ENCODE data around the gene FOXC2. TPM values are rescaled to one million over a fixed set of nuclear protein-coding genes. Genes with fewer than 3 reads are reported as not detected.

Gene FOXC2
- polyA plus RNA-seq, 3 donors, result not detected

- Histone ChIP-seq H3K27me3 (ENCODE audit: control insufficient read depth in 2 of 2, insufficient read depth in 2 of 2, low read length in 2 of 2) (peaks cover 36 to 77% of the 10 kb centered on the region in 2 donors), H2AFZ (ENCODE audit: insufficient read depth, low read depth, low read length, poor library complexity, severe bottlenecking) (no peak overlapping the region), H3K4me2 (replicated peaks; ENCODE audit: extremely low read depth, low read length, poor library complexity, severe bottlenecking) (no peak overlapping the region), H3K79me2 (ENCODE audit: insufficient read depth, low read length) (no peaks in the 10 kb centered on the region), H3K4me1 (ENCODE audit: control insufficient read depth in 1 of 2, insufficient read depth in 2 of 2, low read length in 2 of 2) (peaks cover 12 to 17% of the 10 kb centered on the region in 2 donors), H4K20me1 (ENCODE audit: insufficient read depth, low read length) (no peaks in the 10 kb centered on the region), H3K9me3 (replicated peaks in 1 of 2; ENCODE audit: control insufficient read depth in 1 of 2, insufficient read depth in 1 of 2, low read length in 2 of 2) (peaks cover 7 to 11% of the 10 kb centered on the region in 2 donors), H3K9ac (ENCODE audit: insufficient read depth, low read length, poor library complexity, severe bottlenecking) (no peak overlapping the region), H3K4me3 (replicated peaks in 1 of 3; ENCODE audit: low read depth in 2 of 3, low read length in 3 of 3) (no peak overlapping the region), H3K36me3 (replicated peaks in 1 of 2; ENCODE audit: control insufficient read depth in 1 of 2, insufficient read depth in 2 of 2, low read length in 2 of 2) (no peaks in the 10 kb centered on the region), H3K27ac (ENCODE audit: low read depth in 1 of 2, low read length in 2 of 2) (no peak overlapping the region)
- Mint-ChIP-seq H3K36me3 (peaks cover 0 to 6% of the 10 kb centered on the region in 2 donors), H3K27ac (no peak overlapping the region), H3K4me1 (peaks cover 13% of the 10 kb centered on the region), H3K27me3 (ENCODE audit: low read depth in 3 of 3) (peaks cover 71 to 92% (median 83%) of the 10 kb centered on the region in 3 donors), H3K9me3 (peaks cover 0 to 11% (median 5%) of the 10 kb centered on the region in 7 donors), H3K4me3 (peak overlapping the region in 1 of 2 donors; percentile 96)
- intact Hi-C loops (cut with micrococcal nuclease), result no loop called here
- WGBS (ENCODE audit: insufficient coverage), result 87% methylated on average over 5 of the region's 12 CpGs
- no peak for DNase-seq
- no peak for TF ChIP-seq CTCF (IDR thresholded peaks at IDR 0.05)
Measured at GRCh38 chr16:86577314-86577971, 10.8 kb downstream of the FOXC2 start.

DNA sequence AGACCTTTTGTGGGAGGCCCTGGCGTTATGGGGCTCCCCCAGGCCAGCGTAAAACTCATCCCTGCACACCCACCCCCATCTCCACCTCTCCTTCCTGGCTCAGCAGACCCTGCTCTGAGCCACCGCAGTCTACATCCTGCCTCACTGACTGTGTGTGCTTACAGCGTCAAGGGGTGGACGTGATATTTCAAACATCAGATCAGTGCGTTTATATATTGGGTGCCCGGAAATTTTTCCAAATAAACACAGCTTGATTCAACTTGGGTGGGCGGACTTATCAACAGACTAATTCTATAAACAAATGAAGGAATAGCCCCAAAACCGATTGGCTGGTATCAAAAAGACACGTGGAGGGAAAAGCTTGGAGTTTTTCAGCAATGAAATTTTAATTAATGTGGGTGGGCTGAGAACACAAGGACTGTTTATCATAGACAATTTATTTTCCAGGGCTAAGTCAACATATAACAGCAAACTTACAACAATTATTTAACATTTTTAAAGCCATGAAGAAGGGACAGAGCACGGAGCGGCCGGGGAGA lies 11.5 kb downstream of the FOXC2 start, which contains the start of gene FOXL1:
TSS of gene FOXL1 (plus strand) at position 489 of the 539 bp plus-strand sequence. CDS start 175 bp downstream, outside the sequence.
- no peak within 1 kb of the TSS for H3K9ac ChIP-seq (ENCODE audit: insufficient read depth, low read length, poor library complexity, severe bottlenecking)
- H3K27me3 ChIP-seq (ENCODE audit: control insufficient read depth in 2 of 2, insufficient read depth in 2 of 2, low read length in 2 of 2), result peaks cover 36 to 77% of the 10 kb centered on the region in 2 donors
- no peaks in the 10 kb centered on the region for H3K79me2 ChIP-seq (ENCODE audit: insufficient read depth, low read length)
- H3K27ac ChIP-seq (ENCODE audit: low read depth in 1 of 2, low read length in 2 of 2), result no peak within 1 kb of the TSS
- no peak for TF ChIP-seq CTCF (IDR thresholded peaks at IDR 0.05)
- intact Hi-C loops (cut with micrococcal nuclease), result no loop called here
- no peak within 1 kb of the TSS for H3K4me3 ChIP-seq (replicated peaks in 1 of 3; ENCODE audit: low read depth in 2 of 3, low read length in 3 of 3)
- Mint-ChIP-seq H3K27me3 (ENCODE audit: low read depth in 3 of 3) (peaks cover 73 to 85% (median 79%) of the 10 kb centered on the region in 3 donors), H3K4me3 (peak within 1 kb of the TSS in 1 of 2 donors; percentile 96), H3K4me1 (peaks cover 13% of the 10 kb centered on the region), H3K27ac (no peak within 1 kb of the TSS), H3K9me3 (peaks cover 0 to 11% (median 5%) of the 10 kb centered on the region in 7 donors), H3K36me3 (peaks cover 0 to 6% of the 10 kb centered on the region in 2 donors)
- WGBS (ENCODE audit: insufficient coverage), result 83% methylated on average over 5 of the region's 13 CpGs
- H3K9me3 ChIP-seq (replicated peaks in 1 of 2; ENCODE audit: control insufficient read depth in 1 of 2, insufficient read depth in 1 of 2, low read length in 2 of 2), result peaks cover 7 to 11% of the 10 kb centered on the region in 2 donors
- no peak within 1 kb of the TSS for H2AFZ ChIP-seq (ENCODE audit: insufficient read depth, low read depth, low read length, poor library complexity, severe bottlenecking)
- no peaks in the 10 kb centered on the region for H4K20me1 ChIP-seq (ENCODE audit: insufficient read depth, low read length)
- no peak for DNase-seq
- H3K36me3 ChIP-seq (replicated peaks in 1 of 2; ENCODE audit: control insufficient read depth in 1 of 2, insufficient read depth in 2 of 2, low read length in 2 of 2), result no peaks in the 10 kb centered on the region
- no peak within 1 kb of the TSS for H3K4me2 ChIP-seq (replicated peaks; ENCODE audit: extremely low read depth, low read length, poor library complexity, severe bottlenecking)
- H3K4me1 ChIP-seq (ENCODE audit: control insufficient read depth in 1 of 2, insufficient read depth in 2 of 2, low read length in 2 of 2), result peaks cover 12 to 17% of the 10 kb centered on the region in 2 donors

Data from CD14-positive monocyte (primary cell).